ENCODE results near the gene DTNBP1.

- TF ChIP-seq EZH2 (IDR thresholded peaks at IDR 0.05; ENCODE audit: insufficient read depth, poor library complexity, severe bottlenecking) (no peak), EZH2phosphoT487 (IDR thresholded peaks at IDR 0.05; ENCODE audit: insufficient read depth, low read depth) (no peak)
Measured at GRCh38 chr6:15524861-15525401, 137.9 kb downstream of the DTNBP1 start.

Measured in GM23248 (cell line).